Epithelial cell of esophagus (primary cell): ENCODE results near the gene KCTD21.

Experiments used
- DNase-seq: peaks from one replicate; pipeline ENCODE4 v3.0.0; 2010; ENCODE audit warnings: low read depth
- H3K4me3 ChIP-seq: 2 replicates; pipeline ENCODE4 v1.5.1; 2011; ENCODE audit warnings: mild to moderate bottlenecking, low read length, control low read depth
- TF ChIP-seq, protein P1 (sequence below): IDR thresholded peaks from 2 replicates; pipeline ENCODE4 v1.5.1; 2011; ENCODE audit warnings: low read depth, mild to moderate bottlenecking, low read length, control low read depth, inconsistent platforms; ENCODE audit not compliant: insufficient read depth; ENCODE audit errors: missing control alignments

KCTD21 gene

DNA sequence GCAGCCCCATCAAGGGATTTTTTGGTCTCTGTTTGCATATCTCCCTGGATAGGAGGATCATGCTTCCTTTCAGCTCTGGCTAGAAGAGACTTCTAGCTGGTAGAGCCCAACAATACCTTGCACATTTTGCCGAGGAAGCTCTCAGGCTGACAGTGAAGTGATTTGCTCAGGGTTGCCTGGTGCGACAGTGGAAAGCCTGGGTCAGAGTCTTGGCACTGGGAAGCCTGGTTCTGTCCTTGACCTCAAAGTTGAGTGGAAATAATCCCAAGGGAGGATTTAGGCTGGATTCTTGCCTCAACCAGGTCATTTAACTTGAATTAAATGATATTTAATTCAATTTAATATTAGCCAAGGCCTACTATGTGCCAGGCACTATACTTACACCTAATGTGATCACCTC is 24.6 kb downstream of the KCTD21 start:
- TF ChIP-seq, protein P1, sequence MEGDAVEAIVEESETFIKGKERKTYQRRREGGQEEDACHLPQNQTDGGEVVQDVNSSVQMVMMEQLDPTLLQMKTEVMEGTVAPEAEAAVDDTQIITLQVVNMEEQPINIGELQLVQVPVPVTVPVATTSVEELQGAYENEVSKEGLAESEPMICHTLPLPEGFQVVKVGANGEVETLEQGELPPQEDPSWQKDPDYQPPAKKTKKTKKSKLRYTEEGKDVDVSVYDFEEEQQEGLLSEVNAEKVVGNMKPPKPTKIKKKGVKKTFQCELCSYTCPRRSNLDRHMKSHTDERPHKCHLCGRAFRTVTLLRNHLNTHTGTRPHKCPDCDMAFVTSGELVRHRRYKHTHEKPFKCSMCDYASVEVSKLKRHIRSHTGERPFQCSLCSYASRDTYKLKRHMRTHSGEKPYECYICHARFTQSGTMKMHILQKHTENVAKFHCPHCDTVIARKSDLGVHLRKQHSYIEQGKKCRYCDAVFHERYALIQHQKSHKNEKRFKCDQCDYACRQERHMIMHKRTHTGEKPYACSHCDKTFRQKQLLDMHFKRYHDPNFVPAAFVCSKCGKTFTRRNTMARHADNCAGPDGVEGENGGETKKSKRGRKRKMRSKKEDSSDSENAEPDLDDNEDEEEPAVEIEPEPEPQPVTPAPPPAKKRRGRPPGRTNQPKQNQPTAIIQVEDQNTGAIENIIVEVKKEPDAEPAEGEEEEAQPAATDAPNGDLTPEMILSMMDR = no peak
- no peak for DNase-seq
- no peak overlapping the region for H3K4me3 ChIP-seq

DNA sequence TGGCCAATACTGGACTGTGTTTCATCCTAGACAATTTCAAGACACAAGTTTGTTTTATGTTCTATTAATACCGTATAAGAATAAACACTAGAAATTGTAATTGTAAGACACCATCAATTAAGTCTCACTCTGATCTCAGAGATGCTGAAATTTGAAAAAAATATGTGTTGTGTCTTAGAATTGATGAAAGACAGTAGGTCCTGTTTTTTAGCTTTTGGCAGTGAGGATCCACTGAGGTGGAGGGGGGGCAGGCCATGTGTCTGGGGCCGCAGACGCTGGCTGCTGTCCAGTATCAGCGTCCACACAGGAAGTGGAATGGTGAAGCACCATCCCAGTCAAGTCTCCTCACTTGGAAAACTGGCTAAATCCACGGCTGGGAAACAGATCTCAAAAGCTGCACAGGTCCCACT is 26.5 kb downstream of the KCTD21 start:
- no peak overlapping the region for H3K4me3 ChIP-seq
- TF ChIP-seq, protein P1 = no peak
- no peak for DNase-seq

DNA sequence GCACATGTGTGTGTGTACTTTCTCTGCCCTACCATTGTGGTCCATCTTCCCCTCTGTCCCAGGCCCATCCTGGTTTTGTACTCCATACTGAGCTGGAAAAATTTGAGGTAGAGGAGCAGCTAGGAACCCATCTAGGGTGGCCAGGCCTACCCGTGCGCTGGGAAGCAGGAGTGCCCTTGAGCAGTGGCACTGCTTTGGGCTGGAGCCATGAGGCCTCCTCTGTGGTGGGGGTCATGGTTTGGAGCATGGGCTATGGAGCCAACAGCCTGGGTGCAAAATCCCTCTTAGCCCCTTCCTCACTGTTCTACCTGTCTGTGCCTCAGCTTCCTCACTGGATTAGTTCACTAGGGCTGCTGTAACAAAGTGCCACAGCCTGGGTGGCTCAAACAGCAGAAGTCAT is 27.1 kb downstream of the KCTD21 start:
- no peak for DNase-seq
- no peak overlapping the region for H3K4me3 ChIP-seq
- TF ChIP-seq, protein P1 = no peak

DNA sequence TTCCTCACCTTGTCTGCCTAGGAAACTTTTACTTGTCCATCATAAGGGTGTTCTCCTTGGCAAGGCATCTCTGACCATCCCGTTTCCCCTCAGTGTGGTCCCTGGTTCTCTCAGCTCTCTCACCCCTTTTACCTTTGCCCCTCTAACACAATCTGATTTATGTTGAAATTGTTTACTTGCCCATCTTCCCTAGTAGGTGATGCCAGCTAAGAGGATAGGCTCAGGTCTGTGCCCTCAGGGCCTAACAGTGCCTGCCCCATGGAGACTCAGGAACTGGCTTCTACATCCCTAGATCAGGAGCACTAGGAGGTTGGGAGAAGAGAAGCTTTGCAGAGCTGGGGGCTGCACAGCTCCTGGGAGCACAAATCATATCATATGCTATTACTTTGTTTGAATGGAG is 27.9 kb downstream of the KCTD21 start:
- no peak for DNase-seq
- TF ChIP-seq, protein P1 = no peak
- no peak overlapping the region for H3K4me3 ChIP-seq

DNA sequence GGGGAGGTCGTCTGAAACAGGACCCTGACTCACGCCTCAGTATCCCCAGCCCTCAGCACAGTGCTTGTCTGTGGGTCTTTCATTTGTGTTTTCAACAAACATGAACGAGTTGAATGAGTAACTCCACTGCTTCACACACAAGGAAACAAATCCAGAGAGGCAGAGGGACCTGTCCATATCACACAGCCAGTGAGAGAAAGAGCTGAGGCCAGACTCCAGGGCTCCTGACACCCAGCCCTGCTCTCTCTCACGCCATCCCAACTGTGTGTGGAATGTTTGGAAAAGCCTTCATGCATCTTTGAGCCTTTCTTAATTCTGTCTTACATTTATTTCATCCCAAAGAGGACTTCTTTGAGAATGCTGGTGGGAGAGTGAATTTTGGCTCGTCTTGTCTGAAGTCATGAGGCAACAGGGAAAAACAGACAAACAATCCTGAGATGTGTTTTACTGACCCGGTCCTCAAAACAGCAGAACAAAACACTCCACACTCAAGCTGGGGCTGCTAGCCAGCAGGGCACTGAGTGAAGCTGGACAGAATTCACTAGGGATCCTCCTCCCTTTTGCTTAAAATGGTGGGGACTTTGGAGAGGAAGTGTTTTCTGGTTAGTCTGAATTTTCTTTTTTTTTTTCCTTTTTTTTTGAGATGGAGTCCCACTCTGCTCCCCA is 29.3 kb downstream of the KCTD21 start:
- H3K4me3 ChIP-seq = no peak overlapping the region
- TF ChIP-seq, protein P1 = no peak
- no peak for DNase-seq

DNA sequence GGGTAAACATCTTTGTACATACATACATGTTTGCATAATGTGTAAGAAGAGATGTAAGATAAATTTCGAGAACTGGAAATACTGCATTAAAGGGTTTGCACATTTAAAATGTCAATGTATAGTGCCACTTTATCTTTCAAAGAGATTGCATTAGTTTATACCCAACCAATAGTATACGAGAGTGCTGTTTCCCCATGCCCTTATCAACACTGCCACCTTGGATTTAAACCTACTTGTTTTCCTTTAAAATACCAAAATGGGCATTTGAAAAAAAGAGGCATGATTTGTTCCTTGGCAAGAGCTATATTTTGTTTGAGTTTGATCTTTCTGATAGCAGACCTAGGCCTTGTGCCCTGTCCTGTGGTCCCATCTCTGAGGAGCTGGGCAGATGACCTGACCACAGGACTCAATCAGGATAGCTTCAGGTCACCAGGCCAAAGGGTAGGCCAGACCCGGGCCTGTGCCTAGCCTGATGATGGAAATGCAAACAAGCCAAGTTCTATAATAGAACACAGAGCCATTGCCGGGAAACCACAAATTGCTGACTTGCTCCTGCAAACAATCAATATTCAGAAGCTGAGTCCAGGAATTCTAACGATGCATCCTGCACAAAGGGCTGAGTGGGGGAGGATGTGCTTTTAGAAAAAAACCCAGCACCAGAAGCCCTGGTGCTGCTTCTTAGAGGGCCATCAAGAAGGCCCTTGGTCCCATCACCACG is 32.1 kb downstream of the KCTD21 start:
- no peak overlapping the region for H3K4me3 ChIP-seq
- TF ChIP-seq, protein P1 = no peak
- no peak for DNase-seq
